Uterus (tissue), 2 donors: ENCODE results near the gene TAF13.

Source experiments
- CTCF ChIP-seq, 4 experiments: fragments of 200-600 bp in 2 of 4; fragments of 450-650 bp in 2 of 4; sonication (generic) in 2 of 4; IDR thresholded peaks; one replicate each; pipeline ENCODE4 v1.5.1; 2016 to 2019; ENCODE audit warnings: antibody characterized with exemption in 4 of 4, mild to moderate bottlenecking in 2 of 4, moderate library complexity in 1 of 4
- POLR2A ChIP-seq, 2 donors: fragments of 450-650 bp; IDR thresholded peaks; one replicate each; pipeline ENCODE4 v1.6.1; 2016; ENCODE audit warnings: antibody characterized with exemption in 2 of 2, mild to moderate bottlenecking in 1 of 2, moderate library complexity in 1 of 2

DNA sequence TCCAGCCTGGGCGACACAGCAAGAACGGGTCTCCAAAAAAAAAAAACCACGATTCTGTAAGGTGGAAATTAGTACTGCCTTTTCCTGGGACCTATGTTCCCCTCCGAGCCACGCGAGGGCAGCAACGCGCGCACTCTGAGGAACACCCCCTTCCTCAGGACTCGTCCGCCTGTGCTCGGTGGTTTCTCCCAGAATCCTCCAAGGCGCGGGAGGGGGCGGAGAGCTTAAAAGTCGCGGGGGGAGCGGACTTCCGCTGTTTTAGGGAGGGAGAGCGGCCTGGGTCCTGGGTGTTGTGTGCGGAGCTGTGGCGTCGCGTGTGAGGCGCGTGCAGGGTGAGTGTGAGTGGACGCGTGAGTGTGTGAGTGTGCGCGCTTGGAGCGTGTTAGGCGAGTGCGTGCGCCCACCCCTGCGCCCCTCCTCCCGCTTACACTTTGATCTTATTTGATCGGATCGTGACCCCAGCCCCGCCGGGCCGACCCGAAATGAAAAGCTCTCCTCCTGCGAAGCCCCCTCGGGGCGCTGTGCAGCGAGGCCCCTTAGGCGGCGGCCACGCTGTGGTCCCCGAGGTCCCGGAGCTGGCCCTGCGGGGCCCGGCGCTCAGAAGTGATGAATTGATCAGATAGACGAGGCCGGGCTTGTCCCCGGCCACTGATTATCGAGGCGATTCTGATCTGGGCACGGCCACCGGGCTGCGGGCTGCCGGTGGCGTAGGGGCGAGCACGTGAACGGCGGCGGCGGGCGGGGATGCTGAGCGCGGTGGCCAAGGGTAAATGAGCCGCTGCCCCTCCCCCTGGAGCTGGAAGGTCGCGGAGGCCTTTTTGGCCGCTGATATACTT, 24.4 kb upstream of the TAF13 start:
- TF ChIP-seq CTCF (IDR thresholded peaks at IDR 0.05) (peak; percentile 86 to 96 (median 90)), POLR2A (IDR thresholded peaks at IDR 0.05) (peak; percentile 83 to 98)
